DND-41 (cell line): Measurements from ENCODE around the gene SUCLG2.

ENCODE experiments used
- ATAC-seq: fragments of 200-7000 bp; cut with Tn5 transposase; 3 replicates; pipeline ENCODE4 v1.9.1; 2021; ENCODE audit warnings: low read depth; ENCODE audit not compliant: insufficient read depth
- DNase-seq: peaks from one replicate; pipeline ENCODE4 v3.0.0-alpha.2; 2020
- H2AFZ ChIP-seq: 2 replicates; pipeline ENCODE4 v1.6.0; 2012; ENCODE audit warnings: low read depth, low read length
- H3K27ac ChIP-seq: 2 replicates; pipeline ENCODE4 v1.5.1; 2012; ENCODE audit warnings: low read length, inconsistent platforms
- H3K27me3 ChIP-seq: fragments of 200-600 bp; sonication (generic); 2 replicates; pipeline ENCODE4 v1.6.0; 2012; ENCODE audit warnings: low read length, mild to moderate bottlenecking, inconsistent platforms; ENCODE audit not compliant: insufficient read depth, poor library complexity
- H3K36me3 ChIP-seq: 2 replicates; pipeline ENCODE4 v1.5.1; 2012; ENCODE audit warnings: low read length, inconsistent platforms; ENCODE audit not compliant: insufficient read depth
- H3K4me1 ChIP-seq: 2 replicates; pipeline ENCODE4 v1.5.1; 2012; ENCODE audit warnings: mild to moderate bottlenecking, low read length; ENCODE audit not compliant: insufficient read depth
- H3K4me2 ChIP-seq: 2 replicates; pipeline ENCODE4 v1.6.0; 2012; ENCODE audit warnings: mild to moderate bottlenecking, moderate library complexity, low read length, inconsistent platforms; ENCODE audit not compliant: insufficient read depth
- H3K4me3 ChIP-seq, 2 experiments: fragments of 200-600 bp in 1 of 2; shearing (Covaris generic) in 1 of 2; 2 replicates each; pipeline ENCODE4 v1.5.1; 2012 to 2016; ENCODE audit warnings: inconsistent platforms in 2 of 2, low read length in 2 of 2, mild to moderate bottlenecking in 2 of 2, low read depth in 1 of 2, moderate library complexity in 1 of 2
- H3K79me2 ChIP-seq: 2 replicates; pipeline ENCODE4 v1.6.0; 2012; ENCODE audit warnings: low read length, inconsistent platforms; ENCODE audit not compliant: insufficient read depth
- H3K9ac ChIP-seq: 2 replicates; pipeline ENCODE4 v1.6.0; 2012; ENCODE audit warnings: low read depth, mild to moderate bottlenecking, inconsistent platforms, low read length, moderate library complexity
- H3K9me3 ChIP-seq: 2 replicates; pipeline ENCODE4 v1.5.1; 2012; ENCODE audit warnings: low read length, moderate library complexity, mild to moderate bottlenecking, inconsistent platforms; ENCODE audit not compliant: insufficient read depth, severe bottlenecking
- H4K20me1 ChIP-seq: 2 replicates; pipeline ENCODE4 v1.6.0; 2012; ENCODE audit warnings: low read length; ENCODE audit not compliant: insufficient read depth
- EZH2 ChIP-seq: IDR thresholded peaks from 3 replicates; pipeline ENCODE4 v1.6.1; 2012; ENCODE audit warnings: borderline replicate concordance, low read depth, mild to moderate bottlenecking, moderate library complexity, low read length, inconsistent platforms; ENCODE audit not compliant: severe bottlenecking
- TF ChIP-seq, protein P1 (sequence below): IDR thresholded peaks from 2 replicates; pipeline ENCODE4 v1.5.1; 2012; ENCODE audit warnings: borderline replicate concordance, low read length, moderate library complexity, mild to moderate bottlenecking; ENCODE audit not compliant: poor library complexity, severe bottlenecking; ENCODE audit errors: extremely low read depth

SUCLG2 gene

DNA sequence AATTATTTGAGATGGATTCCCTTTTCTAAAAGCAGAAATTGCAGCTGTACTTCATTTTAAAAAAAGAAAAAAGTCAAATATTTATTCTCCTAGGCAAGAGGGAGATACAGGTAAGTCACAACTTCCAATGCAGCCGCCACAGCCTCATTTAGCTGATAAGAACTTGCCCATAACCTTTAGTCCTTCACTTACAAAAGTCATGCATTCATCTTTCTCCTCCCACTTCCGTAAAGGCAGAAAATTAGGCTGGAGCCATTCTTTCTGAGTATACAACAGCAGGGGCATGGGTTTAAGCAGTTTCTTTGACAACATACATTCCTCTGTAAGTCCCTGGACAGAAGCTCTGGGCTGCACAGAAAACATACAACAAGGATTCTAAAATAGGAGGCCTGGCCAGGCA lies 4.3 kb downstream of the SUCLG2 start:
- Histone ChIP-seq H3K4me1 (peaks cover 23% of the 10 kb centered on the region), H3K4me3 (no peak overlapping the region), H4K20me1 (peaks cover 4% of the 10 kb centered on the region; the same call in 1 of the 2 replicates), H2AFZ (no peak overlapping the region), H3K27ac (no peak overlapping the region), H3K27me3 (no peaks in the 10 kb centered on the region), H3K9me3 (peaks cover 3% of the 10 kb centered on the region), H3K4me2 (no peak overlapping the region), H3K9ac (no peak overlapping the region), H3K79me2 (peaks cover 39% of the 10 kb centered on the region), H3K36me3 (peaks cover 5% of the 10 kb centered on the region; the same call in 1 of the 2 replicates)
- no peak for TF ChIP-seq EZH2
- TF ChIP-seq, protein P1, sequence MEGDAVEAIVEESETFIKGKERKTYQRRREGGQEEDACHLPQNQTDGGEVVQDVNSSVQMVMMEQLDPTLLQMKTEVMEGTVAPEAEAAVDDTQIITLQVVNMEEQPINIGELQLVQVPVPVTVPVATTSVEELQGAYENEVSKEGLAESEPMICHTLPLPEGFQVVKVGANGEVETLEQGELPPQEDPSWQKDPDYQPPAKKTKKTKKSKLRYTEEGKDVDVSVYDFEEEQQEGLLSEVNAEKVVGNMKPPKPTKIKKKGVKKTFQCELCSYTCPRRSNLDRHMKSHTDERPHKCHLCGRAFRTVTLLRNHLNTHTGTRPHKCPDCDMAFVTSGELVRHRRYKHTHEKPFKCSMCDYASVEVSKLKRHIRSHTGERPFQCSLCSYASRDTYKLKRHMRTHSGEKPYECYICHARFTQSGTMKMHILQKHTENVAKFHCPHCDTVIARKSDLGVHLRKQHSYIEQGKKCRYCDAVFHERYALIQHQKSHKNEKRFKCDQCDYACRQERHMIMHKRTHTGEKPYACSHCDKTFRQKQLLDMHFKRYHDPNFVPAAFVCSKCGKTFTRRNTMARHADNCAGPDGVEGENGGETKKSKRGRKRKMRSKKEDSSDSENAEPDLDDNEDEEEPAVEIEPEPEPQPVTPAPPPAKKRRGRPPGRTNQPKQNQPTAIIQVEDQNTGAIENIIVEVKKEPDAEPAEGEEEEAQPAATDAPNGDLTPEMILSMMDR = no peak
- DNase-seq (no peak), ATAC-seq (no peak)

DNA sequence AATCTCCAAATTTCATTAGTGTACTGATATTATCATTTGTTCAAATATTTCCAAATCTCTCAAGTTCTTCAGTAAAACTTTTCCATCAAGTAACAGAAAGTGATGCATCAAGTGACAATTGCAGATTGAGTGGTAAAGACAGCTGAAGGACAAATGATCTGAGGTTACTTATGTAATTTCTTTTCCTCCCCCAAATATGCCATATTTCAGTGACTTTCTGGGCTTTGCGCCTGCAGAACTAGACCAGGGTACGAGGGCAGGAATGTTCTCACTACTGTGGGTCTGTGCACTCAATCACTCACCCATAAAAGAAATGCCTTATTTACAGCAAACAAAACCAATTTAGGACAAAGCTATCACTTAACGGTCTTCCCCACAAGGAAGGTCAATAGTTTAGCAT lies 4.7 kb downstream of the SUCLG2 start:
- H3K4me3 ChIP-seq = no peak overlapping the region
- no peak overlapping the region for H3K9ac ChIP-seq
- H3K9me3 ChIP-seq = peaks cover 3% of the 10 kb centered on the region
- H3K4me1 ChIP-seq = peaks cover 19% of the 10 kb centered on the region
- H3K79me2 ChIP-seq = peaks cover 39% of the 10 kb centered on the region
- peaks cover 4% of the 10 kb centered on the region; the same call in 1 of the 2 replicates for H4K20me1 ChIP-seq
- TF ChIP-seq EZH2 = no peak
- TF ChIP-seq, protein P1 = no peak
- H3K27me3 ChIP-seq = no peaks in the 10 kb centered on the region
- DNase-seq (no peak), ATAC-seq (no peak)
- H2AFZ ChIP-seq = no peak overlapping the region
- no peak overlapping the region for H3K4me2 ChIP-seq
- H3K27ac ChIP-seq = no peak overlapping the region
- H3K36me3 ChIP-seq = peaks cover 5% of the 10 kb centered on the region; the same call in 1 of the 2 replicates

DNA sequence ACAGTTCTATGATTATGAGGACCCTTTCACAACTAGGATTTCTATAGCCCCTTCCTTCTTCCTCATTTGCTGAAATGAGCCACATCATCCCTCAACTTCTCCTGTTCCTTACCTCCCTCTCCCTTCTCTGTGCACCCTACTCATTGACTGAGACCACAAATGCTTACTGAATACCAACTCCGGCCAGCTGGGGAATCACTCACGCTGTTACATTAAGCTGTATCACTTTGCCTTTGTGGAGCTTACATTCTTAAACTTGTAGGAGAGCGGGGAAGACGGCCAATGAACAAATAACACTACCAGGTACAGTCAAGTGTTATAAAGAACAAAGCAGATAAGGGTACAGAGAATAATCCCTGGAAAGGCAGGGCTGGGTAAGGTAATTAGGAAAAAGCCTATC lies 5.7 kb downstream of the SUCLG2 start:
- Histone ChIP-seq H3K79me2 (peaks cover 37% of the 10 kb centered on the region), H3K4me3 (no peak overlapping the region), H3K4me2 (no peak overlapping the region), H3K27ac (no peak overlapping the region), H3K36me3 (peaks cover 5% of the 10 kb centered on the region; the same call in 1 of the 2 replicates), H3K27me3 (no peaks in the 10 kb centered on the region), H3K4me1 (peaks cover 15% of the 10 kb centered on the region), H4K20me1 (peaks cover 4% of the 10 kb centered on the region; the same call in 1 of the 2 replicates), H3K9me3 (peaks cover 3% of the 10 kb centered on the region), H2AFZ (no peak overlapping the region), H3K9ac (no peak overlapping the region)
- DNase-seq (no peak), ATAC-seq (no peak)
- TF ChIP-seq, protein P1 = no peak
- no peak for TF ChIP-seq EZH2
